Prostate gland (tissue), 2 donors: Measurements from ENCODE around the gene SLC25A42. TPM values are rescaled to one million over a fixed set of nuclear protein-coding genes. Genes with fewer than 3 reads are reported as not detected.

ENCODE experiments used
- DNase-seq: peaks from one replicate; pipeline ENCODE4 v3.0.0-alpha.2; 2019; ENCODE audit warnings: low spot score
- H3K27ac ChIP-seq, 2 donors: fragments of 200-600 bp; sonication (generic); 2 replicates each; pipeline ENCODE4 v1.5.1; 2017 to 2019
- H3K27me3 ChIP-seq: fragments of 200-600 bp; sonication (generic); replicated peaks from 2 replicates; pipeline ENCODE4 v1.5.1; 2019; ENCODE audit not compliant: insufficient read depth
- H3K36me3 ChIP-seq, 2 donors: fragments of 200-600 bp; sonication (generic); 1 replicate in 1 of 2; 2 replicates in 1 of 2; pipeline versions ENCODE4 v1.5.1 to v1.8.1; 2017 to 2019
- H3K4me1 ChIP-seq: fragments of 200-600 bp; sonication (generic); replicated peaks from 2 replicates; pipeline ENCODE4 v1.5.1; 2019
- H3K4me3 ChIP-seq, 2 donors: fragments of 200-600 bp; sonication (generic); 2 replicates each; pipeline ENCODE4 v1.5.1; 2017 to 2019
- H3K9me3 ChIP-seq: fragments of 200-600 bp; sonication (generic); 2 replicates; pipeline ENCODE4 v1.5.1; 2017
- CTCF ChIP-seq, 4 experiments: fragments of 200-600 bp in 2 of 4; fragments of 450-650 bp in 2 of 4; sonication (generic) in 2 of 4; IDR thresholded peaks; 1 replicate in 3 of 4; 2 replicates in 1 of 4; pipeline ENCODE4 v1.5.1; 2016 to 2019; ENCODE audit warnings: antibody characterized with exemption in 4 of 4, mild to moderate bottlenecking in 2 of 4, moderate library complexity in 2 of 4
- POLR2A ChIP-seq: fragments of 450-650 bp; IDR thresholded peaks from one replicate; pipeline ENCODE4 v1.6.1; 2016; ENCODE audit warnings: antibody characterized with exemption, mild to moderate bottlenecking
- POLR2AphosphoS5 ChIP-seq: sonication (generic); formaldehyde crosslinking; IDR thresholded peaks from one replicate; pipeline ENCODE4 v1.6.1; 2017; ENCODE audit warnings: antibody characterized with exemption
- WGBS: methylation state at CpG from one replicate; pipeline ENCODE4 v1.1.5; 2018; 5-methylcytosine and 5-hydroxymethylcytosine counted together
- intact Hi-C: fragments of 100-400 bp; cut with DNase I; formaldehyde crosslinking; loops from one replicate; pipeline ENCODE4 v1.14.2; 2022
- total RNA-seq, 2 donors: library from RNA; depleted of rRNA; stranded (reverse); fragments of >200 nt; gene quantifications; one replicate each; pipeline ENCODE4 v1.1.0, GENCODE V29; 2016

The SLC25A42 gene
- total RNA-seq, 2 donors from 2014 or later = 11.5 to 18.6 TPM

DNA sequence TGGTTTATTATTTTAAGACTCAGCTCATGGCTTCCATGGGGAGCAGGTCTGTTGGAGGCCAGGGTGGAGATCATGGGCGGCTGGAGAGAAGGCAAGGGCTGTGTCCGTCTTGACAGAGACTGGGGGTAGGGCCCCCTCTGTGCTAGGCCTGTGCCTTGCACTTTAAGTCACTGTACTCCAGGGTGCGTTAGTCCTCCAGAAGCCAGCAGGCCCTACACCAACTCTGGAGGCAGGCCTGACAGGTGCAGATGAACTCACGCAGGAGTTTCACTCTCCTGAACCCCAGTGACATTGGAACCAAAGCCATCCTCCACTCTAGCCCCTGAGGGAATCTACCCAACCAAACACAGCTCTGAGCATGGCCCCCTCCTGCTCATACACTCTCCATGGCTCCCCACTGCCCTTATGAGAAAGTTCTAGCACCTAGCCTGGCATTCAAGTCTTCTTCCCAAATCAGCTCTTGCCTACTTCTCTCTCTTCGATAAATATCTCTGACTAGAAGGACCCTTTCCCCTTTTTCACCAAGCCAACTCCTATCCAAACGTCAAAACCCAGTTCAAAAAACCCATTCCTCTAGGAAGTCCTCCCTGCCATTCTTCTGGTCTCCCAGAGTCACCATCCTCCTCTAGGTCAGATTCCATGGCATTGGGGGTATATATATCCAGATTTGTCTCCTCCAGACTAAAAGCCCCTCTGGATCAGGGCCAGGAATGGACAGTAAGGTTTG is 91.1 kb downstream of the SLC25A42 start:
- TF ChIP-seq POLR2A (no peak), POLR2AphosphoS5 (no peak), CTCF (IDR thresholded peaks at IDR 0.05) (no peak)
- intact Hi-C loops = no loop called here
- Histone ChIP-seq H3K27me3 (no peaks in the 10 kb centered on the region), H3K36me3 (no peaks in the 10 kb centered on the region), H3K9me3 (no peaks in the 10 kb centered on the region), H3K27ac (no peak overlapping the region), H3K4me1 (no peaks in the 10 kb centered on the region), H3K4me3 (no peak overlapping the region)
- WGBS = 93% methylated on average over 6 of the region's 6 CpGs
- DNase-seq = no peak

- intact Hi-C loops = no loop called here
- H3K27me3 ChIP-seq = no peaks in the 10 kb centered on the region
- no peak for DNase-seq
- H3K4me3 ChIP-seq = no peak overlapping the region
- H3K27ac ChIP-seq = no peak overlapping the region
- no peaks in the 10 kb centered on the region for H3K4me1 ChIP-seq
- TF ChIP-seq CTCF (IDR thresholded peaks at IDR 0.05) = no peak
- no peak for TF ChIP-seq POLR2AphosphoS5
- TF ChIP-seq POLR2A = no peak
- H3K36me3 ChIP-seq = no peaks in the 10 kb centered on the region
- 97% methylated on average over 10 of the region's 10 CpGs for WGBS
- H3K9me3 ChIP-seq = no peaks in the 10 kb centered on the region
These were observed 91.9 kb downstream of the SLC25A42 start for GRCh38 chr19:19155495-19156219.

GRCh38 chr19:19157808-19158207 is 94.0 kb downstream of the SLC25A42 start:
- no peak for DNase-seq
- intact Hi-C loops = no loop called here
- H3K27me3 ChIP-seq = no peaks in the 10 kb centered on the region
- no peak overlapping the region for H3K27ac ChIP-seq
- WGBS = 91% methylated on average over 6 of the region's 6 CpGs
- no peaks in the 10 kb centered on the region for H3K9me3 ChIP-seq
- H3K36me3 ChIP-seq = no peaks in the 10 kb centered on the region
- no peak overlapping the region for H3K4me3 ChIP-seq
- H3K4me1 ChIP-seq = no peaks in the 10 kb centered on the region
- no peak for TF ChIP-seq POLR2A
- TF ChIP-seq POLR2AphosphoS5 = no peak
- TF ChIP-seq CTCF (IDR thresholded peaks at IDR 0.05) = no peak

- 97% methylated on average over 4 of the region's 4 CpGs for WGBS
- no peak for DNase-seq
- no peaks in the 10 kb centered on the region for H3K27me3 ChIP-seq
- intact Hi-C loops = no loop called here
- no peak overlapping the region for H3K27ac ChIP-seq
- H3K9me3 ChIP-seq = no peaks in the 10 kb centered on the region
- no peaks in the 10 kb centered on the region for H3K4me1 ChIP-seq
- no peak for TF ChIP-seq POLR2AphosphoS5
- TF ChIP-seq POLR2A = no peak
- no peak for TF ChIP-seq CTCF (IDR thresholded peaks at IDR 0.05)
- H3K36me3 ChIP-seq = no peaks in the 10 kb centered on the region
- H3K4me3 ChIP-seq = no peak overlapping the region
These were observed 95.7 kb downstream of the SLC25A42 start for GRCh38 chr19:19159534-19159933.
